Measurements from ENCODE around the gene CCDC47.
A peak's percentile ranks its signal among the peaks of the same experiment; 100 is the strongest.

CCDC47 gene

GRCh38 chr17:63783522-63783921 is 10.1 kb upstream of the CCDC47 start:
- no peak for DNase-seq

GRCh38 chr17:63780928-63781327 is 7.5 kb upstream of the CCDC47 start:
- DNase-seq: no peak

GRCh38 chr17:63780507-63780906 is 7.1 kb upstream of the CCDC47 start:
- no peak for DNase-seq

- DNase-seq: no peak
Observed at GRCh38 chr17:63775420-63775819, 2.0 kb upstream of the CCDC47 start.

GRCh38 chr17:63774969-63775265 is 1.5 kb upstream of the CCDC47 start:
- DNase-seq: no peak

GRCh38 chr17:63774141-63774968 is 958 bp upstream of the CCDC47 start, which contains the start of gene DDX42:
Gene DDX42, plus strand, starts transcription at chr17:63774170. Its CDS starts 12,880 bp downstream, at chr17:63787050.
- peak; percentile 94 for DNase-seq

- peak; percentile 7 for DNase-seq
Observed at GRCh38 chr17:63772801-63773271, 561 bp downstream of the CCDC47 start.

GRCh38 chr17:63768433-63768832 is 5.0 kb downstream of the CCDC47 start:
- no peak for DNase-seq

- DNase-seq: no peak
Observed at GRCh38 chr17:63766754-63767153, 6.6 kb downstream of the CCDC47 start.

- no peak for DNase-seq
Observed at GRCh38 chr17:63764716-63765115, 8.7 kb downstream of the CCDC47 start.

GRCh38 chr17:63762161-63763078 is 11.0 kb downstream of the CCDC47 start:
- no peak for DNase-seq

- no peak for DNase-seq
Observed at GRCh38 chr17:63760771-63761539, 12.4 kb downstream of the CCDC47 start.

GRCh38 chr17:63758428-63758827 is 15.0 kb downstream of the CCDC47 start:
- no peak for DNase-seq

GRCh38 chr17:63754046-63754445 is 19.4 kb downstream of the CCDC47 start:
- no peak for DNase-seq

GRCh38 chr17:63753215-63753614 is 20.2 kb downstream of the CCDC47 start:
- no peak for DNase-seq

- DNase-seq: no peak
Observed at GRCh38 chr17:63752707-63753106, 20.7 kb downstream of the CCDC47 start.

GRCh38 chr17:63751806-63752205 is 21.6 kb downstream of the CCDC47 start:
- DNase-seq: peak; percentile 38

- peak; percentile 99 for DNase-seq
Observed at GRCh38 chr17:63741408-63742173, 31.8 kb downstream of the CCDC47 start, which contains the start of gene STRADA. Gene STRADA, minus strand, starts transcription at chr17:63741799. Its CDS starts 13,430 bp downstream, at chr17:63728369.

- DNase-seq: no peak
Observed at GRCh38 chr17:63741143-63741407, 32.3 kb downstream of the CCDC47 start.

- DNase-seq: no peak
Observed at GRCh38 chr17:63740464-63741142, 32.8 kb downstream of the CCDC47 start.

- DNase-seq: no peak
Observed at GRCh38 chr17:63735691-63736090, 37.7 kb downstream of the CCDC47 start.

- no peak for DNase-seq
Observed at GRCh38 chr17:63722403-63722802, 51.0 kb downstream of the CCDC47 start.
